ENCODE results near the gene CYP2F1. TPM values are rescaled to one million over a fixed set of nuclear protein-coding genes. Genes with fewer than 3 reads are reported as not detected.
"Not testable (repeated sequence)": the region's sequence is repeated elsewhere in the genome, so short reads cannot be mapped to it uniquely, and the experiment has no call there.

CYP2F1 gene
- total RNA-seq, 4 donors from 2014 or later = not detected

DNA sequence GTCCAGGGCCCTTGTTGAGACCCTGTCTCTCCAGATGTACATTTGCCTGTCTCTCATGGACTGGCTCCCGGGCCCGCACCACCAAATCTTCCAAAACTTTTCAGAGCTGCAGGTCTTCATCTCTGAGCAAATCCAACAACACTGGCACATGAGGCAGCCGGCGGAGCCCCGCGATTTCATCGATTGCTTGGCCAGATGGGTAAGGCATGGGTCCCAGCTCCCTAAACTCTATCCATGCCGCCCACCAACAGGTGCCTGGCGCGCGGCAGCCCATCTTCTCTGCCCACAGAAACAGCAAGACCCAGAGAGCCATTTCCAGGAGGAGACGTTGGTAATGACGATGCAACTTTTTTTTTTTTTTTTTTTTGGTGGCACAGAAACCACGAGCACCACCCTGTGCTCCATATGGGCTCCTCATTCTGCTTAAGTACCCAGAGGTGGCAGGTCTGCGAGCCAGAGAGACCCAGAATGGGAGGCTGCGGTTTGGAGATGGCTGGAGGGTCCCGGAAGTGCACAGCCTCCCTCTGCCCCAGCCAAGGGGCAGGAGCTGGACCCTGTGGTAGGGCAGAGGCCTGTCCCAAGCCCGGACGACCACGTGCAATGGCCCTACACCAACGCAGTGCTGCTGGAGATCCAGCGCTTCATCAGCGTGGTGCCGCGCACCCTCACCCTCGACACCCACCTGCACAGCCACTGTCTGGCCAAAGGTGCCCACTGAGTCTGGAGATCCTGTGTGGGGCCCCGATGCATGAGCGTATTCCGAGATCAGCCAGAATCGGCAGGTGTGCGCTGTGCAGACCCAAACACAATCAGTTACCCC is 22.6 kb downstream of the CYP2F1 start:
- WGBS, 2 donors = 92 to 93% methylated on average over 24 to 31 of the region's 31 CpGs
- Histone ChIP-seq H3K9me3 (no peaks in the 10 kb centered on the region), H3K27ac (no peak overlapping the region), H3K36me3 (no peaks in the 10 kb centered on the region), H3K4me3 (no peak overlapping the region), H3K4me1 (peaks cover 0 to 5% (median 0%) of the 10 kb centered on the region in 4 donors), H3K27me3 (peaks cover 0 to 6% of the 10 kb centered on the region in 2 donors)
- no peak for DNase-seq (ENCODE audit: low spot score in 2 of 2)
- TF ChIP-seq POLR2A (IDR thresholded peaks at IDR 0.05) = no peak
- TF ChIP-seq EP300 (IDR thresholded peaks at IDR 0.05) = no peak
- TF ChIP-seq CTCF (IDR thresholded peaks at IDR 0.05) = no peak

- no peaks in the 10 kb centered on the region for H3K36me3 ChIP-seq
- H3K4me3 ChIP-seq = no peak overlapping the region
- 23 to 32% methylated on average over 7 of the region's 7 CpGs for WGBS, 2 donors
- peak; percentile 55 to 82 (median 65) for TF ChIP-seq CTCF (IDR thresholded peaks at IDR 0.05)
- TF ChIP-seq EP300 (IDR thresholded peaks at IDR 0.05) = no peak
- no peak overlapping the region for H3K27ac ChIP-seq
- H3K27me3 ChIP-seq = no peaks in the 10 kb centered on the region
- DNase-seq (ENCODE audit: low spot score in 2 of 2) = peak; percentile 74 to 93
- peaks cover 0 to 7% (median 0%) of the 10 kb centered on the region in 4 donors for H3K9me3 ChIP-seq
- H3K4me1 ChIP-seq = no peaks in the 10 kb centered on the region
Observed at GRCh38 chr19:41144403-41144802, 30.2 kb downstream of the CYP2F1 start.

DNA sequence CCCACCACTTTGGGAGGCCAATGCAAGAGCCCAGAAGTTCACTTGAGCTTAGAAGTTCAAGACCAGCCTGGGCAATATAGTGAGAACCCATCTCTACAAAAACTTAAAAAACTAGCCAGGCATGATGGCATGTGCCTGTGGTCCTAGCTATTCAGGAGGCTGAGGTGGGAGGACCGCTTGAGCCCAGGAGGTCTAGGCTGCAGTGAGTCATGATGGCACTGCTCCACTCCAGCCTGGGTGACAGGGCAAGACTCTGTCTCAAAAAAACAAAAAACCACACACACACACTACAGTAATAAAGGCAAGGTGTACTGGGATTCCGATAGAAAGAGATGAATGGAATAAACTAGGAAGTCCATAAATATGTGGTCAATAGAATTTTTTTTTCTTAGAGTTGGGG is 35.6 kb downstream of the CYP2F1 start:
- TF ChIP-seq CTCF (IDR thresholded peaks at IDR 0.05) (no peak), POLR2A (IDR thresholded peaks at IDR 0.05) (no peak), EP300 (IDR thresholded peaks at IDR 0.05) (no peak)
- no peaks in the 10 kb centered on the region for H3K27me3 ChIP-seq
- 95 to 98% methylated on average over 2 of the region's 2 CpGs for WGBS, 2 donors

DNA sequence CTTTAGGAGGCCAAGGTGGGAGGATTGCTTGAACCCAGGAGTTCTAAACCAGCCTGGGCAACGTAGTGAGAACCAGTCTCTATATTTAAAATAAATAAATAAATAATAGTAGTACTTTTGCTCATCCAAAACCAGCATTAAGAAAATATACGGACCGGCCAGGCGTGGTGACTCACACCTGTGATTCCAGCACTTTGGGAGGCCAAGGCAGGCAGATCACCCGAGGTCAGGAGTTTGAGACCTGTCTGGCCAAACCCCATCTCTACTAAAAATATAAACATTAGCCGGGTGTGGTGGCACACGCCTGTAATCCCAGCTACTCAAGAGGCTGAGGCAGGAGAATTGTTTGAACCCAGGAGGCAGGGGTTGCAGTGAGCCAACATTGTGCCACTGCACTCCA is 36.8 kb downstream of the CYP2F1 start:
- not testable (repeated sequence) for H3K27ac ChIP-seq; H3K27me3 ChIP-seq; H3K9me3 ChIP-seq; H3K36me3 ChIP-seq; H3K4me1 ChIP-seq; H3K4me3 ChIP-seq; DNase-seq (ENCODE audit: low spot score in 2 of 2)
- 83 to 85% methylated on average over 7 of the region's 7 CpGs for WGBS, 2 donors

More for the DNA sequence above, 35.6 kb downstream of the CYP2F1 start:
- Histone ChIP-seq H3K36me3 (no peaks in the 10 kb centered on the region), H3K4me1 (no peaks in the 10 kb centered on the region), H3K4me3 (no peak overlapping the region), H3K9me3 (peaks cover 0 to 2% (median 0%) of the 10 kb centered on the region in 4 donors), H3K27ac (no peak overlapping the region)
- no peak for DNase-seq (ENCODE audit: low spot score in 2 of 2)

- H3K36me3 ChIP-seq = no peaks in the 10 kb centered on the region
- H3K4me3 ChIP-seq = no peak overlapping the region
- peaks cover 0 to 12% (median 0%) of the 10 kb centered on the region in 4 donors for H3K9me3 ChIP-seq
- H3K27me3 ChIP-seq = no peaks in the 10 kb centered on the region
- no peaks in the 10 kb centered on the region for H3K4me1 ChIP-seq
- WGBS, 2 donors = 90 to 91% methylated on average over 7 of the region's 7 CpGs
- no peak overlapping the region for H3K27ac ChIP-seq
- no peak for TF ChIP-seq EP300 (IDR thresholded peaks at IDR 0.05)
- no peak for TF ChIP-seq CTCF (IDR thresholded peaks at IDR 0.05)
- TF ChIP-seq POLR2A (IDR thresholded peaks at IDR 0.05) = no peak
- no peak for DNase-seq (ENCODE audit: low spot score in 2 of 2)
Observed at GRCh38 chr19:41154060-41154459, 39.8 kb downstream of the CYP2F1 start.
